Colonic mucosa (tissue), 4 donors: ENCODE measurements around the gene RBM15. TPM values are rescaled to one million over a fixed set of nuclear protein-coding genes. Genes with fewer than 3 reads are reported as not detected.

Experiments used
- DNase-seq: peaks from one replicate; pipeline ENCODE4 v3.0.0-alpha.2; 2020
- H3K27ac ChIP-seq: fragments of 200-600 bp; one replicate; pipeline ENCODE4 v1.8.0; 2021
- H3K27me3 ChIP-seq: fragments of 200-600 bp; one replicate; pipeline ENCODE4 v1.8.0; 2021
- H3K36me3 ChIP-seq: fragments of 200-600 bp; one replicate; pipeline ENCODE4 v1.8.0; 2021
- H3K4me1 ChIP-seq: fragments of 200-600 bp; one replicate; pipeline ENCODE4 v1.8.0; 2021; ENCODE audit warnings: mild to moderate bottlenecking
- H3K4me3 ChIP-seq: fragments of 200-600 bp; one replicate; pipeline ENCODE4 v1.8.0; 2021
- H3K9ac ChIP-seq, 2 donors: one replicate each; pipeline ENCODE4 v1.7.0; 2013; ENCODE audit warnings: control low read depth in 2 of 2, low read depth in 2 of 2, low read length in 2 of 2
- H3K9me3 ChIP-seq: fragments of 200-600 bp; one replicate; pipeline ENCODE4 v1.8.0; 2021
- intact Hi-C: fragments of 100-400 bp; cut with DNase I; formaldehyde crosslinking; loops from one replicate; pipeline ENCODE4 v1.14.1; 2022
- total RNA-seq, 2 donors: library from RNA; stranded (reverse); fragmentation: NEBNext Ultra II Directional in 1 of 2; extraction: Animal tissue kit (Norgen Biotek cat#: 25700) in 1 of 2; gene quantifications; one replicate each; pipeline ENCODE4 v1.2.1, GENCODE V29; 2021
- TF ChIP-seq, protein P1 (sequence below): fragments of 200-600 bp; IDR thresholded peaks from one replicate; pipeline ENCODE4 v1.8.0; 2022; ENCODE audit warnings: antibody characterized with exemption, mild to moderate bottlenecking
- donor health status: healthy.
- donor health status: DM: no; HTN: no; CAD: no.
- donor health status: DM: no; HTN: no; CAD: no.

RBM15 gene
- total RNA-seq, 2 donors from 2014 or later: 24.1 to 35.9 TPM

DNA sequence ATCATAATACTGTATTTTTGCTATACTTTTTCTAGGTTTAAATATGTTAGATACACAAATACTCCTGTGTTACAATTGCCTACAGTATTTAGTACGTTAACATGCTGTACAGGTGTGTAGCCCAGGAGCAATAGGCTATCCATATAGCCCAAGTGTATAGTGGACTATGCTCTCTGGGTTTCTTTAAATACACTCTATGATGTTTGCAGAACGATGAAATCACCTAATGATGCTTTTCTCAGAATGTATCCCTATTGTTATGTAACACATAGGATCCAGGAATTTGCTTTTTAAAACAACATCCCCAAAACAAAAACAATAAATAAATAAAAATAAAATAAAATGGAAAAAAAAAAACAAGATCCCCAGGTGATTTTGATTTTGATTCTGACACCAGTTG, 18.1 kb upstream of the RBM15 start:
- H3K4me3 ChIP-seq: no peak overlapping the region
- no peaks in the 10 kb centered on the region for H3K36me3 ChIP-seq
- no peaks in the 10 kb centered on the region for H3K4me1 ChIP-seq
- TF ChIP-seq, protein P1, sequence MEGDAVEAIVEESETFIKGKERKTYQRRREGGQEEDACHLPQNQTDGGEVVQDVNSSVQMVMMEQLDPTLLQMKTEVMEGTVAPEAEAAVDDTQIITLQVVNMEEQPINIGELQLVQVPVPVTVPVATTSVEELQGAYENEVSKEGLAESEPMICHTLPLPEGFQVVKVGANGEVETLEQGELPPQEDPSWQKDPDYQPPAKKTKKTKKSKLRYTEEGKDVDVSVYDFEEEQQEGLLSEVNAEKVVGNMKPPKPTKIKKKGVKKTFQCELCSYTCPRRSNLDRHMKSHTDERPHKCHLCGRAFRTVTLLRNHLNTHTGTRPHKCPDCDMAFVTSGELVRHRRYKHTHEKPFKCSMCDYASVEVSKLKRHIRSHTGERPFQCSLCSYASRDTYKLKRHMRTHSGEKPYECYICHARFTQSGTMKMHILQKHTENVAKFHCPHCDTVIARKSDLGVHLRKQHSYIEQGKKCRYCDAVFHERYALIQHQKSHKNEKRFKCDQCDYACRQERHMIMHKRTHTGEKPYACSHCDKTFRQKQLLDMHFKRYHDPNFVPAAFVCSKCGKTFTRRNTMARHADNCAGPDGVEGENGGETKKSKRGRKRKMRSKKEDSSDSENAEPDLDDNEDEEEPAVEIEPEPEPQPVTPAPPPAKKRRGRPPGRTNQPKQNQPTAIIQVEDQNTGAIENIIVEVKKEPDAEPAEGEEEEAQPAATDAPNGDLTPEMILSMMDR: no peak
- no peaks in the 10 kb centered on the region for H3K9me3 ChIP-seq
- H3K27ac ChIP-seq: no peak overlapping the region
- DNase-seq: no peak
- intact Hi-C loops: no loop called here
- H3K9ac ChIP-seq: no peak overlapping the region
- no peaks in the 10 kb centered on the region for H3K27me3 ChIP-seq

DNA sequence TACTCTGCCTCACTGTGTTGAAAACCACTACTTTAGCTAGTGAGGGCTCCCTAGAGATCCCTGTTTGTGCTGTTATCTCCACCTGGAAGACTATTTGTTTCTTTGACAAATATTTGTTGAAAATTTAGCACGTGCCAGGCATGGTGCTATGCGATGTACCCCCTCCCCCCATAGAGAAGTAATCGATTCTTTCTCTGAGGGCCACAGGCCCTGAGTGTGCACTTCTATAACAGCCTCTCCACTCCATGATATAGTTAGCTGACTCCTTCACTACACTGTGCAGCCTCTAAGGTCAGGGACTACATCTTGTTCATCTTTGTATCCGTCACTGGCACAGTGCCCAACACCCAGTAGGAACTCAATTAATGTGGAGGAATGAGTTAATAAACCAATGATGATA, 17.3 kb upstream of the RBM15 start:
- no peak overlapping the region for H3K27ac ChIP-seq
- H3K27me3 ChIP-seq: no peaks in the 10 kb centered on the region
- H3K9ac ChIP-seq: no peak overlapping the region
- no peaks in the 10 kb centered on the region for H3K4me1 ChIP-seq
- H3K36me3 ChIP-seq: no peaks in the 10 kb centered on the region
- intact Hi-C loops: no loop called here
- TF ChIP-seq, protein P1: no peak
- no peak overlapping the region for H3K4me3 ChIP-seq
- no peak for DNase-seq
- no peaks in the 10 kb centered on the region for H3K9me3 ChIP-seq

DNA sequence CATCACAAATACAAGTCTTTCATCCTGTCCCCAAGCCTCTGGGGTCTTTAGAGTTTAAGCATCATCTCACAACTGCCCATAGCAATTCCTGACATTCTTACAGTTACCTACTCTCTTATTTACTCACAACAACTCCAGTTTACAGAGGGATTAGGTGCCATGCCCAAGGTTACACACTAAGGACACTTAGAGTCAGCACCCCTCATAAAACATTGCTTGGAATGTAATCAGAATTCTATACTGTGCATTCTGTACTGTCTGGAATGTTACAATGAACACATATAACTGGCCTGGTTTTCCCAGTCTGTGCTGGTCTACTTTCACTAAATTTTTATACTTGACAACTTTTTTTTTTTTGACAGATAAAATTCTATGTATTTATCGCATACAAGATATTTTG, 14.5 kb upstream of the RBM15 start:
- Histone ChIP-seq H3K36me3 (no peaks in the 10 kb centered on the region), H3K9ac (no peak overlapping the region), H3K4me3 (no peak overlapping the region), H3K27me3 (no peaks in the 10 kb centered on the region), H3K27ac (no peak overlapping the region), H3K9me3 (no peaks in the 10 kb centered on the region), H3K4me1 (no peaks in the 10 kb centered on the region)
- TF ChIP-seq, protein P1: no peak
- intact Hi-C loops: no loop called here
- no peak for DNase-seq

DNA sequence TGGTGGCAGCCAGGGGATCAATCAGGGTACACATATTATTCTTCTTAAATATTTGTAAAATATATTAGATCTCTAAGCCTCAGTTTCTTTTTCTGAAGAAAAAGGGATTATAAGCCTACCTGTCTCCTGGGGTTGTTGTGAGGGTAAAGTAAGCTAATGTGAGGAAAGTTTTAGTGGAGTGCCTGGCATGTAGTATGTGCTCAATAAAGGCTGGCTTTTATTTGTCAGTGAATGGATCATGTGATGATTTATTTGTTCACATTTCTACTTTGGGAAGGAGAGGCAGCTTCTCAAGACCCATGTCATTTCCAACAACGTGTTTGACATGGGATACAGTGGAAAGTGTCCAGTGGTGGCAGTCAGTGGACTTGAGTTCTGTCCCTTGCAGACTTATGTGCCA, 12.4 kb upstream of the RBM15 start:
- intact Hi-C loops: no loop called here
- no peaks in the 10 kb centered on the region for H3K27me3 ChIP-seq
- H3K9me3 ChIP-seq: no peaks in the 10 kb centered on the region
- H3K27ac ChIP-seq: no peak overlapping the region
- H3K4me1 ChIP-seq: no peaks in the 10 kb centered on the region
- TF ChIP-seq, protein P1: no peak
- no peak for DNase-seq
- no peaks in the 10 kb centered on the region for H3K36me3 ChIP-seq
- H3K4me3 ChIP-seq: no peak overlapping the region
- H3K9ac ChIP-seq: no peak overlapping the region

DNA sequence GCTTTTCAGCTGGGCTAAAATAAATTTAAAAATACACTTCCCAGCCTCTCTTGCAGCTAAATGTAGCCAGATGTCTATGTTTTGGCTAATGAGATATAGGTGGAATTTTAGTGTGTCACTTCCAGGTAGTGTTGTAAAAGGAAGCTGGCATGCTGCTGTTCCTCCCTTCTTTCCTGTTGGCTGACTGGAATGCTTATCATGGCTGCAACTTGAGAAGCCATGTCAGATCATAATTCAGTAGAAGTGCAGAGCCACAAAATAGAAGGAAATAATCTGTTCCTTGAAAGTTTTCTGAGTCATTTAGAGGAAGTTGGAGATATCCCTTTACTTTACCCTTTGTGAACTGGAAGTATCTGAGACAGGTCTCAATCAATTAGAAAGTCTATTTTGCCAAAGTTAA, 10.9 kb upstream of the RBM15 start:
- Histone ChIP-seq H3K4me3 (no peak overlapping the region), H3K9me3 (no peaks in the 10 kb centered on the region), H3K27ac (peak overlapping the region; percentile 6), H3K9ac (no peak overlapping the region), H3K4me1 (no peaks in the 10 kb centered on the region), H3K27me3 (no peaks in the 10 kb centered on the region), H3K36me3 (no peaks in the 10 kb centered on the region)
- intact Hi-C loops: no loop called here
- TF ChIP-seq, protein P1: no peak
- no peak for DNase-seq

DNA sequence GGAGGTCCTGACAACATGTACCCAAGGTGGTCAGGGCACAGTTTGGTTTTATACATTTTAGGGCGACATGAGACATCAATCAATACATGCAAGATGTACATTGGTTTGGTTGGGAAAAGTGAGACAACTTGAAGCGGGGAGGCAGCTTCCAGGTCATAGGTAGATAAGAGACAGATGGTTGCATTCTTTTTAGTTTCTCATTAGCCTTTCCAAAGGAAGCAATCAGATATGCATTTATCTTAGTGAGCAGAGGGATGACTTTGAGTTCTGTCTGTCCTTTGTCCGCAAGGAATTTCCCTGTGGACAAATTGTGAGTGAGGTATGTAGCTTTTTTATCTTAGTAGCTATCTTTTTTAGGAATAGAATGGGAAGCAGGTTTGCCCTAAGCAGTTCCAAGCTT, 10.5 kb upstream of the RBM15 start:
- Histone ChIP-seq H3K9ac (no peak overlapping the region), H3K4me3 (no peak overlapping the region), H3K4me1 (no peaks in the 10 kb centered on the region), H3K27ac (peak overlapping the region; percentile 6), H3K9me3 (no peaks in the 10 kb centered on the region), H3K36me3 (no peaks in the 10 kb centered on the region), H3K27me3 (no peaks in the 10 kb centered on the region)
- DNase-seq: no peak
- TF ChIP-seq, protein P1: no peak
- intact Hi-C loops: no loop called here
